Measurements from ENCODE around the gene TOM1L1.

Gene TOM1L1

DNA sequence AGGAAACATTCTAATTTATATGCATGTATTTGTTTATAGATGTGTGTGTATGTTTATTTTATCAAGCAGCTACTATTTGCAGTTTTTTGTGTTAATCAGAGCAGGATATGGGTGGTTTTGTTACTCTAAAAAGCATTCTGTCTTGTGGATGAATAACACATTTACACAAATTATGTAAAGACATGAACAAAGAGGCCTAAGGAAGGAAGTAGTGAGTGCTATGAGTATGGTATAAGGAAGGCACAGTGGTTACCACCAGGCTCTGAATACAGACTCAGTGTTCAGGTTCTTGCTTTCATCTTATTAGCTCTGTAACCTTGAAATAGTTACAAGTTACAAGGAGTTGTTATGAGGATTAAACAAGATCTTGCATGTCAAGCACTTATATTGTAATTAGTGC is 101.8 kb downstream of the TOM1L1 start:
- DNase-seq = no peak

- no peak for DNase-seq
Observed at GRCh38 chr17:55004484-55004883, 103.8 kb downstream of the TOM1L1 start.

- peak; percentile 57 for DNase-seq
Observed at GRCh38 chr17:55005520-55005919, 104.9 kb downstream of the TOM1L1 start.
